AG08395 (cell line): ENCODE results near the gene TEX54.
A peak's percentile ranks its signal among the peaks of the same experiment; 100 is the strongest.

Source experiments
- DNase-seq: peaks from one replicate; pipeline ENCODE4 v3.0.0; 2012; ENCODE audit warnings: mixed read lengths, low spot score

The TEX54 gene

GRCh38 chr11:62788991-62789390, 43.6 kb downstream of the TEX54 start:
- DNase-seq, result no peak

DNA sequence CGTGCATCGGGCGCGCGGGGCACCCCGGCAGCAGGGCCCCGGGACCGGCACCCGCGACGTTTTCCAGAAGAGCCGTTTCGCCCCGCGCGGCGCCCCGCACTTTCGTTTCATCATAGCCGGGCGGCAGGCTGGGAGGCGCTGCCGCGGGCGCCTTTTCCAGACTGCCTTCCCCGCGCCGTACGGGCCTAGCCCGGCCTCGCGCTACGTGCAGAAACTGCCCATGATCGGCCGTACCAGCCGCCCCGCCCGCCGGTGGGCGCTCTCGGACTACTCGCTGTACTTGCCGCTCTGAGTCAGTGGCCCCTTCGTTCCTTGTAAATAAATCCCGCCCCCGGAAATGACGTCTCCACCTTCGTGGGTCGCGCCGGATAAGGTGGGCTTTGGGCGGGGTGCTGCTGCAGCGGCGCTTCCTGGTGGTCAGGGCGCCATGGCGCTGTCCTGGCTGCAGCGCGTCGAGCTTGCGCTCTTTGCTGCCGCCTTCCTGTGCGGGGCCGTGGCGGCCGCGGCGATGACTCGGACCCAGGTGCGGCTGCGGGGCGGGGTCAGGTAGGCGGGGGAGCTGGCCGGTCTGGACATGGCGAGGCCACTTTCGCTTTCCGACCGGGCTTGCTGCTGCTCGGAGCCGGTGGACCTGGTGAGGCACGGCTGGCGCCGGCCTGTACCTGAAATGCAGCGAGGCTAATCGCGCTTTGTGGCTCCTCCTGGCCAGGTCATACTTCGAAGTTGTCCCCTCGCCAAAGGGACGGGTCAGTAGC, 45.5 kb downstream of the TEX54 start, which contains the start of gene TMEM179B:
TSS of gene TMEM179B (plus strand) at position 398 of the 755 bp plus-strand sequence. CDS start at position 428, 30 bp downstream.
- DNase-seq, result peak; percentile 95

DNA sequence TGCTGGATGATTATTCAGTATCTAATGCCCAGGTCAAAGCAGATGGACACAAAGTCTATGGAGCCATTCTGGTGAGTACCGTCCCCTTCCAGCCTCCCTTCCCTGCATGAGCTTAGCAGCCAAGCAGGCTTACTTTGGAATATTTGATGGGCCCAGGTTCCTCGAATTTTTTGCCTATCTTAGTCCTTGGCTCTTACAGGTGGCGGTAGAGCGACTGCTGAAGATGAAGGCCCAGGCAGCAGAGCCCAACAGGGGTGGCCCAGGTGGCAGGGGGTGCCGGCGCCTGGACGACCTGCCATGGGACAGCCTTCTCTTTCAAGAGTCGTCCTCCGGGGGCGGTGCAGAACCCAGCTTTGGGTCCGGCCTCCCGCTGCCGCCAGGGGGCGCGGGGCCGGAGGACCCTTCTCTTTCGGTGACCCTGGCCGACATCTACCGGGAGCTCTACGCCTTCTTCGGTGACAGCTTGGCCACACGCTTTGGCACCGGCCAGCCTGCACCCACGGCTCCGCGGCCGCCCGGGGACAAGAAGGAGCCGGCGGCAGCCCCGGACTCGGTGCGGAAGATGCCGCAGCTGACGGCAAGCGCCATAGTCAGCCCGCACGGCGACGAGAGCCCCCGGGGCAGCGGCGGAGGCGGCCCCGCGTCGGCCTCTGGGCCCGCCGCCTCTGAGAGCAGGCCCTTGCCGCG, 46.2 kb downstream of the TEX54 start:
- peak; percentile 91 for DNase-seq

DNA sequence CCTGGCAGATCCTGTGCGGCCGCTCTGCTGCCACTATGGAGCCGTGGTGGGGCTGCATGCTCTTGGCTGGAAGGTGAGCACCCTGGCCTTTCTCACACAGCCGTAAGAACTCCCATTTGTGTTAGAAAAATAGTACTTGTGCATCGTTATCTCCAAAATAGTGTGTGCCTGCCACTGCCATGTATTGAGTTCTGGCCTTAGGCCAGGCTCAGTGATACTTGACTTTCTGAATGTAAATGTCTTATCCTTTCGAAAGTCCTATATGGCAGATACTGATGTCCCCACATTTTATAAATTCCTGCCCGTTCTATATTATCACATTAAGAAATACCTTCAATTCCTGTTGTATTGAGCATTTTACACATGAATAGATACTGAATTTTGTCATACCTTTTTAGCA, 49.9 kb downstream of the TEX54 start:
- no peak for DNase-seq
